M059J (cell line): ENCODE data around the gene SSRP1. TPM values are rescaled to one million over a fixed set of nuclear protein-coding genes. Genes with fewer than 3 reads are reported as not detected.
"Not testable (repeated sequence)": the region's sequence is repeated elsewhere in the genome, so short reads cannot be mapped to it uniquely, and the experiment has no call there.

ENCODE experiments used
- DNase-seq: peaks from one replicate; pipeline ENCODE4 v3.0.0-alpha.2; 2012; ENCODE audit warnings: low read depth
- total RNA-seq: library from RNA; depleted of rRNA; stranded (reverse); fragments of >200 nt; shearing (Covaris generic); gene quantifications from 2 replicates; pipeline ENCODE4 v1.2.3, GENCODE V29; 2014; rRNA removed

SSRP1 gene
- total RNA-seq: 96.0 and 145 TPM in 2 replicates

- peak; percentile 87 for DNase-seq
These were observed at the start of gene SSRP1 for GRCh38 chr11:57335343-57336110. Gene SSRP1, minus strand, starts transcription at chr11:57335892. Its CDS starts 771 bp downstream, at chr11:57335121.

GRCh38 chr11:57380975-57381374 is 45.3 kb upstream of the SSRP1 start, which contains the start of gene PRG3:
Gene PRG3, minus strand, starts transcription at chr11:57381150. Its CDS starts 442 bp downstream, at chr11:57380708.
- no peak for DNase-seq

GRCh38 chr11:57379732-57380131 is 44.0 kb upstream of the SSRP1 start:
- DNase-seq: peak; percentile 32

- no peak for DNase-seq
These were observed 42.5 kb upstream of the SSRP1 start for GRCh38 chr11:57378186-57378585.

GRCh38 chr11:57377107-57377506 is 41.4 kb upstream of the SSRP1 start:
- no peak for DNase-seq

- DNase-seq: no peak
These were observed 40.7 kb upstream of the SSRP1 start for GRCh38 chr11:57376095-57377090.

GRCh38 chr11:57375490-57375889 is 39.8 kb upstream of the SSRP1 start:
- no peak for DNase-seq

- DNase-seq: no peak
These were observed 39.3 kb upstream of the SSRP1 start for GRCh38 chr11:57374966-57375365.

- DNase-seq: no peak
These were observed 37.5 kb upstream of the SSRP1 start for GRCh38 chr11:57373146-57373545.

GRCh38 chr11:57370941-57371340 is 35.2 kb upstream of the SSRP1 start:
- peak; percentile 24 for DNase-seq

- peak; percentile 94 for DNase-seq
These were observed 34.6 kb upstream of the SSRP1 start for GRCh38 chr11:57370251-57370650.

- no peak for DNase-seq
These were observed 33.1 kb upstream of the SSRP1 start for GRCh38 chr11:57368845-57369232.

GRCh38 chr11:57368106-57368844 is 32.6 kb upstream of the SSRP1 start:
- DNase-seq: peak; percentile 69

- DNase-seq: no peak
These were observed 29.4 kb upstream of the SSRP1 start for GRCh38 chr11:57364851-57365660.

- no peak for DNase-seq
These were observed 27.7 kb upstream of the SSRP1 start for GRCh38 chr11:57363131-57364080.

- DNase-seq: no peak
These were observed 26.2 kb upstream of the SSRP1 start for GRCh38 chr11:57361926-57362325.

- DNase-seq: not testable (repeated sequence)
These were observed 25.7 kb upstream of the SSRP1 start for GRCh38 chr11:57361420-57361819.

- DNase-seq: no peak
These were observed 25.3 kb upstream of the SSRP1 start for GRCh38 chr11:57360991-57361390.

GRCh38 chr11:57359896-57360690 is 24.4 kb upstream of the SSRP1 start:
- peak; percentile 16 for DNase-seq
